PFSK-1 (cell line): ENCODE data around the gene CELSR1.

Source experiments
- REST ChIP-seq, 2 experiments: IDR thresholded peaks; 2 replicates each; pipeline versions ENCODE4 v1.6.1 to v1.8.0; 2011 to 2012; ENCODE audit warnings: low read depth in 2 of 2, low read length in 2 of 2, control low read depth in 1 of 2, inconsistent platforms in 1 of 2, mild to moderate bottlenecking in 1 of 2, moderate library complexity in 1 of 2; ENCODE audit not compliant: insufficient read depth in 1 of 2
- TAF1 ChIP-seq: IDR thresholded peaks from 2 replicates; pipeline ENCODE4 v1.6.1; 2012; ENCODE audit warnings: low read length, control low read depth, borderline replicate concordance; ENCODE audit not compliant: insufficient read depth

- TF ChIP-seq TAF1 = no peak
- no peak for TF ChIP-seq REST (IDR thresholded peaks at IDR 0.05; ENCODE audit: insufficient read depth in 1 of 2, low read depth in 2 of 2, low read length in 2 of 2)
Observed at GRCh38 chr22:46439576-46440465, 97.6 kb downstream of the CELSR1 start.
